DND-41 (cell line): ENCODE results near the gene TNFRSF19.

ENCODE experiments used
- ATAC-seq: fragments of 200-7000 bp; cut with Tn5 transposase; 3 replicates; pipeline ENCODE4 v1.9.1; 2021; ENCODE audit warnings: low read depth; ENCODE audit not compliant: insufficient read depth
- DNase-seq: peaks from one replicate; pipeline ENCODE4 v3.0.0-alpha.2; 2020
- H2AFZ ChIP-seq: 2 replicates; pipeline ENCODE4 v1.6.0; 2012; ENCODE audit warnings: low read depth, low read length
- H3K27ac ChIP-seq: 2 replicates; pipeline ENCODE4 v1.5.1; 2012; ENCODE audit warnings: low read length, inconsistent platforms
- H3K27me3 ChIP-seq: fragments of 200-600 bp; sonication (generic); 2 replicates; pipeline ENCODE4 v1.6.0; 2012; ENCODE audit warnings: low read length, mild to moderate bottlenecking, inconsistent platforms; ENCODE audit not compliant: insufficient read depth, poor library complexity
- H3K36me3 ChIP-seq: 2 replicates; pipeline ENCODE4 v1.5.1; 2012; ENCODE audit warnings: low read length, inconsistent platforms; ENCODE audit not compliant: insufficient read depth
- H3K4me1 ChIP-seq: 2 replicates; pipeline ENCODE4 v1.5.1; 2012; ENCODE audit warnings: mild to moderate bottlenecking, low read length; ENCODE audit not compliant: insufficient read depth
- H3K4me2 ChIP-seq: 2 replicates; pipeline ENCODE4 v1.6.0; 2012; ENCODE audit warnings: mild to moderate bottlenecking, moderate library complexity, low read length, inconsistent platforms; ENCODE audit not compliant: insufficient read depth
- H3K4me3 ChIP-seq, 2 experiments: fragments of 200-600 bp in 1 of 2; shearing (Covaris generic) in 1 of 2; 2 replicates each; pipeline ENCODE4 v1.5.1; 2012 to 2016; ENCODE audit warnings: inconsistent platforms in 2 of 2, low read length in 2 of 2, mild to moderate bottlenecking in 2 of 2, low read depth in 1 of 2, moderate library complexity in 1 of 2
- H3K79me2 ChIP-seq: 2 replicates; pipeline ENCODE4 v1.6.0; 2012; ENCODE audit warnings: low read length, inconsistent platforms; ENCODE audit not compliant: insufficient read depth
- H3K9ac ChIP-seq: 2 replicates; pipeline ENCODE4 v1.6.0; 2012; ENCODE audit warnings: low read depth, mild to moderate bottlenecking, inconsistent platforms, low read length, moderate library complexity
- H3K9me3 ChIP-seq: 2 replicates; pipeline ENCODE4 v1.5.1; 2012; ENCODE audit warnings: low read length, moderate library complexity, mild to moderate bottlenecking, inconsistent platforms; ENCODE audit not compliant: insufficient read depth, severe bottlenecking
- H4K20me1 ChIP-seq: 2 replicates; pipeline ENCODE4 v1.6.0; 2012; ENCODE audit warnings: low read length; ENCODE audit not compliant: insufficient read depth
- EZH2 ChIP-seq: IDR thresholded peaks from 3 replicates; pipeline ENCODE4 v1.6.1; 2012; ENCODE audit warnings: borderline replicate concordance, low read depth, mild to moderate bottlenecking, moderate library complexity, low read length, inconsistent platforms; ENCODE audit not compliant: severe bottlenecking
- TF ChIP-seq, protein P1 (sequence below): IDR thresholded peaks from 2 replicates; pipeline ENCODE4 v1.5.1; 2012; ENCODE audit warnings: borderline replicate concordance, low read length, moderate library complexity, mild to moderate bottlenecking; ENCODE audit not compliant: poor library complexity, severe bottlenecking; ENCODE audit errors: extremely low read depth

Gene TNFRSF19

GRCh38 chr13:23688336-23688735 is 118.1 kb downstream of the TNFRSF19 start:
- H4K20me1 ChIP-seq: no peaks in the 10 kb centered on the region
- no peak overlapping the region for H2AFZ ChIP-seq
- no peaks in the 10 kb centered on the region for H3K79me2 ChIP-seq
- no peak overlapping the region for H3K9ac ChIP-seq
- TF ChIP-seq EZH2: no peak
- TF ChIP-seq, protein P1, sequence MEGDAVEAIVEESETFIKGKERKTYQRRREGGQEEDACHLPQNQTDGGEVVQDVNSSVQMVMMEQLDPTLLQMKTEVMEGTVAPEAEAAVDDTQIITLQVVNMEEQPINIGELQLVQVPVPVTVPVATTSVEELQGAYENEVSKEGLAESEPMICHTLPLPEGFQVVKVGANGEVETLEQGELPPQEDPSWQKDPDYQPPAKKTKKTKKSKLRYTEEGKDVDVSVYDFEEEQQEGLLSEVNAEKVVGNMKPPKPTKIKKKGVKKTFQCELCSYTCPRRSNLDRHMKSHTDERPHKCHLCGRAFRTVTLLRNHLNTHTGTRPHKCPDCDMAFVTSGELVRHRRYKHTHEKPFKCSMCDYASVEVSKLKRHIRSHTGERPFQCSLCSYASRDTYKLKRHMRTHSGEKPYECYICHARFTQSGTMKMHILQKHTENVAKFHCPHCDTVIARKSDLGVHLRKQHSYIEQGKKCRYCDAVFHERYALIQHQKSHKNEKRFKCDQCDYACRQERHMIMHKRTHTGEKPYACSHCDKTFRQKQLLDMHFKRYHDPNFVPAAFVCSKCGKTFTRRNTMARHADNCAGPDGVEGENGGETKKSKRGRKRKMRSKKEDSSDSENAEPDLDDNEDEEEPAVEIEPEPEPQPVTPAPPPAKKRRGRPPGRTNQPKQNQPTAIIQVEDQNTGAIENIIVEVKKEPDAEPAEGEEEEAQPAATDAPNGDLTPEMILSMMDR: no peak
- DNase-seq (no peak), ATAC-seq (no peak)
- H3K27me3 ChIP-seq: no peaks in the 10 kb centered on the region
- no peak overlapping the region for H3K4me3 ChIP-seq
- H3K36me3 ChIP-seq: no peaks in the 10 kb centered on the region
- H3K27ac ChIP-seq: no peak overlapping the region
- H3K9me3 ChIP-seq: peaks cover 6% of the 10 kb centered on the region
- no peaks in the 10 kb centered on the region for H3K4me1 ChIP-seq
- no peak overlapping the region for H3K4me2 ChIP-seq

GRCh38 chr13:23690668-23691067 is 120.5 kb downstream of the TNFRSF19 start:
- no peak for TF ChIP-seq EZH2
- TF ChIP-seq, protein P1: no peak
- H3K36me3 ChIP-seq: no peaks in the 10 kb centered on the region
- ATAC-seq: no peak
- no peak overlapping the region for H3K4me3 ChIP-seq
- H2AFZ ChIP-seq: no peak overlapping the region
- no peak overlapping the region for H3K9ac ChIP-seq
- peaks cover 3% of the 10 kb centered on the region for H3K9me3 ChIP-seq
- no peak for DNase-seq
- H3K4me2 ChIP-seq: no peak overlapping the region
- no peaks in the 10 kb centered on the region for H3K79me2 ChIP-seq
- no peaks in the 10 kb centered on the region for H3K27me3 ChIP-seq
- H4K20me1 ChIP-seq: no peaks in the 10 kb centered on the region
- H3K4me1 ChIP-seq: no peaks in the 10 kb centered on the region
- H3K27ac ChIP-seq: no peak overlapping the region

GRCh38 chr13:23692816-23693215 is 122.6 kb downstream of the TNFRSF19 start:
- H3K4me1 ChIP-seq: no peaks in the 10 kb centered on the region
- no peak overlapping the region for H3K4me2 ChIP-seq
- H4K20me1 ChIP-seq: no peaks in the 10 kb centered on the region
- H3K4me3 ChIP-seq: no peak overlapping the region
- no peak overlapping the region for H2AFZ ChIP-seq
- no peaks in the 10 kb centered on the region for H3K79me2 ChIP-seq
- TF ChIP-seq EZH2: no peak
- TF ChIP-seq, protein P1: no peak
- H3K27me3 ChIP-seq: no peaks in the 10 kb centered on the region
- ATAC-seq (no peak), DNase-seq (no peak)
- no peaks in the 10 kb centered on the region for H3K9me3 ChIP-seq
- H3K36me3 ChIP-seq: no peaks in the 10 kb centered on the region
- H3K9ac ChIP-seq: no peak overlapping the region
- no peak overlapping the region for H3K27ac ChIP-seq

DNA sequence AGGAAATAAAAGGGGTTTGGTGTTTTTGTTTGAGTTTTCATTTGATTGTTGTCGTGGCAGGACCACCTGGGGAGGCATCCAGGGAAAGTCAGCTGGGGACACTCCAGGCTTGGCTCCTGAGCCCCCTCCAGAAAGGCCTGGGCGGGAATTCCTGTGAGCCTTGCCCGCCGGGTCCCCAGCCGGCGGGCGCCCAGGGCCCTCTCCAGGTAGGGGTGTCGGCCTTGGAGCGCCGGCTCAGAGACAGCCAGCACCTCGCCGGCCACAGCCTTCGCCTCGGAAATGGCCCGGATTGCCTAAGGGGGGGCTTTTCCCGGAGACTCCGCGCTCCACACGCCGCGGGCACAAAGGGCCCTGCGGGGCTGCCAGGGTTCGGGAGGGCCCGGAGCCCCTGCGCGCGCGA is 125.0 kb downstream of the TNFRSF19 start:
- Histone ChIP-seq H3K9ac (no peak overlapping the region), H4K20me1 (no peaks in the 10 kb centered on the region), H3K27ac (no peak overlapping the region), H3K9me3 (no peaks in the 10 kb centered on the region), H3K4me1 (no peaks in the 10 kb centered on the region), H3K4me3 (no peak overlapping the region), H3K27me3 (no peaks in the 10 kb centered on the region), H3K79me2 (no peaks in the 10 kb centered on the region), H2AFZ (no peak overlapping the region), H3K4me2 (no peak overlapping the region), H3K36me3 (no peaks in the 10 kb centered on the region)
- no peak for ATAC-seq
- TF ChIP-seq, protein P1: no peak
- no peak for TF ChIP-seq EZH2
- no peak for DNase-seq
